Mononuclear cell (primary cell): ENCODE results near the gene IMMP2L. TPM values are rescaled to one million over a fixed set of nuclear protein-coding genes. Genes with fewer than 3 reads are reported as not detected.
"Not testable (repeated sequence)": the region's sequence is repeated elsewhere in the genome, so short reads cannot be mapped to it uniquely, and the experiment has no call there.

Experiments used
- H3K27me3 ChIP-seq: 2 replicates; pipeline ENCODE4 v1.6.0; 2011; ENCODE audit warnings: low read length, control low read depth; ENCODE audit not compliant: insufficient read depth
- H3K4me1 ChIP-seq: 2 replicates; pipeline ENCODE4 v1.5.1; 2011; ENCODE audit warnings: mild to moderate bottlenecking, low read length, control low read depth; ENCODE audit not compliant: insufficient read depth
- H3K4me3 ChIP-seq: 2 replicates; pipeline ENCODE4 v1.5.1; 2011; ENCODE audit warnings: mild to moderate bottlenecking, low read length, moderate library complexity
- H3K9me3 ChIP-seq: 2 replicates; pipeline ENCODE4 v1.5.1; 2011; ENCODE audit warnings: low read depth, mild to moderate bottlenecking, control low read depth, low read length
- total RNA-seq: library from RNA; depleted of rRNA; stranded (reverse); fragments of >200 nt; gene quantifications from one replicate; pipeline ENCODE4 v1.2.3, GENCODE V29; 2012

IMMP2L gene
- total RNA-seq, 1 donor: 14.6 TPM

DNA sequence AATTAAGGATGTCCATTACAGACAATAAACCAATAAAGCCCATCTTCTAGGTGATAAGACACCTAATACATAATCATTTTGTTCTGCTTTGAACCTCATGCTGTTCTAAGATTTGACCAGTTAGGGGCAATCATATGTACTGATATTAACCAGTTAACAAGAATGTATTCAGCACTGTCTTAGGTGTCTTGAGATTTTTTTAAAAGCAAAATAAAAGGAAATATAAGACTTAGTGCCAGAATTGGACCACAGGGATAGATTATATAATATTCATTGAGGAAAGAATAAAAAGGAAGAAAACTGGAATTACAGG is 32.0 kb downstream of the IMMP2L start:
- Histone ChIP-seq H3K4me3 (no peak overlapping the region), H3K9me3 (no peaks in the 10 kb centered on the region), H3K4me1 (peaks cover 12% of the 10 kb centered on the region), H3K27me3 (no peaks in the 10 kb centered on the region)

DNA sequence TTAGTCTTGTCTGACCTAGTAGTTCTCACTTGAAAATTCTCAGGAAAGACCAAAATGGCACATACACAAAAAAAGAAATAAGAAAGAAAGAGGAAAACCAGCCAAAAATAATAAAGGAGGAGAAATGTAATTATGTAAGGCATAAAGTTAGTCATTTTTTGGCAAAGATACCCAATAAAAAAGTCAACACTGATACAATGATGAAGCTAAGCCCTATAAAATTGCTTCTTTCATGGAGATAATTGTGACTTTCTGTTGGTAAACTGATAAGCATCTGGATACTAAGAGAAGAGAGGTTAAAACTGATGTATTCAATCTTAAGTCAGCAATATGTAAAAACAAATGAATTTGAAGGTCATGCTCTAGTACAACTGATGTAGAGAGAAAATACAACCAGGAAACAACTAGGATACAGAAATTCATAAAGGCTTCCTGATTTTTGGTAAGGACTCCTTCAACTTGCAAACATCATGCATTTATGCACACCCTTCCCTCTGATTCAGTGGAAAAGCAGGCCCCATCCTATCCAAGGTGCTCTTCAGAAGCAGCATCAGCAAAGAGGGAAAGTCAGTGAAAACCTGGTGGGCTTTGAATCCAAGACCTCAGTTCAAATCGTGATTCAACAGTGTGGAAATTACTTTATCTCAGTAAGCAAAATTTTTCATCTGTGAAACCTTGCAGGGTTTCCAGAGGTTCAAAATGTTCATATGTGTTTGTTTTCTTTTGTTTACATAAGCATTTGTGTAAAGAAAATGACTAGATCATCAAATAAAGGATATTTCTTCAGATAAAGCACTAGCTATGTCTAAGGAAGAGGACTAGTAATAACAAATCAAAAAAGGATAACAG is 32.6 kb downstream of the IMMP2L start:
- H3K27me3 ChIP-seq: no peaks in the 10 kb centered on the region
- H3K4me1 ChIP-seq: peaks cover 12% of the 10 kb centered on the region
- no peaks in the 10 kb centered on the region for H3K9me3 ChIP-seq
- no peak overlapping the region for H3K4me3 ChIP-seq

DNA sequence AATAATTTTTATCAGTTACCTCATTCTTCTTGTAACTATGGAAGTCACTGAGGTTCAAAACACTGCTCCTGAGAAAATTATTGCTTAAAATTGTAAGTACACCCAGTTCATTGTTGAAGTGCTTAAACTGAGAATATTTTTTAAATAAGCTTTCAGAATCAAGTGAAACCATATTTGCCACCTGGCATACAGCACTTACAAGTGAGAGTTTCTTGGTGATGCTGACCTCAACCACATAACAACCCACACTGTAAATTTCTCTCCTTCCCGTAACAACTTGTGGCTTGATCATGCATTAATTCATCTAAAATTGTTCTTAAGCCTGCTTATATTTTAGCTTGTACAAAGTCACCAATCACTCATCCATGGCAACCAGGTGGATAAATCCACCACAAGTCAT is 34.0 kb downstream of the IMMP2L start:
- Histone ChIP-seq H3K4me3 (no peak overlapping the region), H3K4me1 (peaks cover 12% of the 10 kb centered on the region), H3K27me3 (no peaks in the 10 kb centered on the region), H3K9me3 (no peaks in the 10 kb centered on the region)

DNA sequence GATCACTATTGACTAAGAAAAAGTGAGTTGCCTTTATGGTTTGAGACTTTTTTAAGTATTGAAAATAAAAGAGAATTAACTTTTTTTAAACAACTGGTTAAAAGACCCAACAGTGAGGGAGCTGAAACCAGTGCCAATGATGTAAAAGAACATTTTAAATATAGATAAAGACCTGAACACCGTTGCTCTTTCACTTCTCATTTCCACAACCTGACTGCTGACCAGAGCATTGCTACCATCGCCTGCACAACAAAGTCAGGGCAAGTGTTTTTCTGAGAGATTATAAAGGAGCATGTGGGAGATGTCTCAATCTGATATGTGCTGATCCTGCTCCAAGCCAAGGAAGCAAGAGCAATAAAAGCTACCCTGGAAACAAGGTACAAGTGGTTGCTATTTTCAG is 34.7 kb downstream of the IMMP2L start:
- H3K4me1 ChIP-seq: peaks cover 10% of the 10 kb centered on the region
- H3K4me3 ChIP-seq: no peak overlapping the region
- H3K27me3 ChIP-seq: no peaks in the 10 kb centered on the region
- no peaks in the 10 kb centered on the region for H3K9me3 ChIP-seq

DNA sequence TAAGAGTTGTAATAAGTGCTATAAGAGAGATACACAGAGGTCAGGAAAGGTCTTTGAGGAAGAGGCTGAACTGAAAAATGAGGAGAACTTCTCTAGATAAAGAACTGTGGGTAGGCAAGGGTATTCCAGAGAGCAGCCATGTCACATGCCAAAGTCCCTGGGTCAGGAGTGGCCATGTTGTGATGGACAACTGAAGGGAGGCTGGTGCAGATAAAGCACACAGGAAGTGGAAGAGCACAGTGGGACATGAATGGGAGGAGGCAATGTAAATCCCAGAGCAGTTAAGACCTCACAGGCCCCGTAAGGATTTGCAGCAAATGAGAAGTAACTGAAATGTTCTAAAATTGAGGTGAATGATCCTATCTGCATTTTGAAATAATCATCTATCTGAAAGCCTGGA is 37.2 kb downstream of the IMMP2L start:
- Histone ChIP-seq H3K9me3 (peaks cover 13% of the 10 kb centered on the region), H3K4me1 (peaks cover 4% of the 10 kb centered on the region), H3K4me3 (no peak overlapping the region), H3K27me3 (no peaks in the 10 kb centered on the region)

DNA sequence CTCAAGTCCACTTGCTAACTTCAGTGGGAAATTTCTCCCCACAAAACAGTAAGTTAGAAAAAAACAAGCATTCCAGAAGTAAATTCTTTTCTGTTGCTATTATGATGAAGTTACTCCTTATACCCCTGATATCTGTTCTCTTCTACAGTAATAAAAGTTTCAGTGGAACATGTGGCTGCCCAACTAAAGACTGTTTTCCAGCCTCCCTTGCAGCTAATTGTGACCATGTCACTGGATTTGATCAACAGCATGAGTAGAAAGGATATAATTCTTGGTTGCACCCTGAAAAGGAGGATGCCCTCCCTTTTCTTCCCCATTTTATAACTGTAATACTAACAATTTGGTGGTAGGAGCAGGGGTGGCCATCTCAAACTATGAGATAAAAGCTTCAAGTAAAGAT is 40.6 kb downstream of the IMMP2L start:
- no peaks in the 10 kb centered on the region for H3K4me1 ChIP-seq
- peaks cover 13% of the 10 kb centered on the region for H3K9me3 ChIP-seq
- no peak overlapping the region for H3K4me3 ChIP-seq
- H3K27me3 ChIP-seq: no peaks in the 10 kb centered on the region

DNA sequence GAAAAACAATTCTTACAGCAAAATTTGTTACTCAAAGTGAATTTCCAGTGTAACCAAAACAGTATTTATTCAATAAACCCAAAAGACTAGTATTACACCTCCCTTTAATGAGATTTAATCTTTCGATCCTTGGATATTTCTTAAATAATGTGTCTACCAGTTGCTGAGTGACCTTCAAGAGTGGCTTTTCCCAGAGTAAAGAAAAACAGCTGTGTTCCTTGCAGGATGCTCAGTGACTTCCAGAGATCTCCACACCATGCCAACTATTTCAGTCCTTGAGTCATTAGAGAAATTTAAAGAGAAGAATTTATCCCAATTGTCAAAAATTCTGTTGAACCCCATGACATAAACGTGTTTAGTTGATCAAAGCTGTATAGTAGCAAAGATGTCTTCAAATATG is 44.0 kb downstream of the IMMP2L start:
- no peaks in the 10 kb centered on the region for H3K4me1 ChIP-seq
- H3K4me3 ChIP-seq: no peak overlapping the region
- H3K27me3 ChIP-seq: no peaks in the 10 kb centered on the region
- peaks cover 13% of the 10 kb centered on the region for H3K9me3 ChIP-seq

DNA sequence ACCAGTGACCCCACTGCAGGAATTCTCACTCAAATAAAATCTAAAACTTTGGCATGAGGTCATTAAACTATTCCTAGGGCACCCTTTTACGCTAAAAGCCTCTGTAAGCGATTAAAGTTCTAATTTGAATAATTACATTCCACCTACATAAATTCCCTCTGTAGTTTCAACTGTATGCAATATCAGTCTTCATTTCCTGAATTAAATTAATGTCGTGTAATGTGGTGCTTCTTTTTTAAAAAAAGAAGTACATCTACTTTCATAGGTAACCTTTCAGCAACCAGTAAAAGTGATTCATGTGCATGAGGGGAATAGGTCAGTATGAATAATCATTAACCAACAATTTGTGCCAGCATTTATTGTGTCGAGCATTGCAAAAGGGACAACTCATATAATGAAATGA is 44.7 kb downstream of the IMMP2L start:
- H3K4me3 ChIP-seq: no peak overlapping the region
- H3K27me3 ChIP-seq: no peaks in the 10 kb centered on the region
- no peaks in the 10 kb centered on the region for H3K4me1 ChIP-seq
- peaks cover 13% of the 10 kb centered on the region for H3K9me3 ChIP-seq

DNA sequence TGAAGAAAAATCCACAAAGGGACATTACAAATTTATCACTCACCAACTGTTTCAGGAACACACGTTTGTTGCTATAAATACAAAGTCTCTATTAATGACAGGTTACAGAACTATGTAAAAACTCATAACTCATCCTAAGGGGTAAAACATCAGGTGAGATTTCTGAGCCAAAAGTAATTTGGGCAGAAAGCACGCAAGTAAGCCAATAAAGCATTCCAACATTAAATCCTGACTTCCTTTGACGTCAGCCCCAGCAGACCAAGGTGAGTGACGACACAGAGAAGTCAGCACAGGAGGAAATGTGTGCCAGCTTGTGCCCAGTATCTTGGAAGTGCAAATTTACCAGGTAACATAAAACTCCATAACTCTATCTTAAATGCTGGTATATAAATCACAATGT is 45.7 kb downstream of the IMMP2L start:
- Histone ChIP-seq H3K27me3 (no peaks in the 10 kb centered on the region), H3K4me1 (no peaks in the 10 kb centered on the region), H3K4me3 (no peak overlapping the region), H3K9me3 (peaks cover 7% of the 10 kb centered on the region)

DNA sequence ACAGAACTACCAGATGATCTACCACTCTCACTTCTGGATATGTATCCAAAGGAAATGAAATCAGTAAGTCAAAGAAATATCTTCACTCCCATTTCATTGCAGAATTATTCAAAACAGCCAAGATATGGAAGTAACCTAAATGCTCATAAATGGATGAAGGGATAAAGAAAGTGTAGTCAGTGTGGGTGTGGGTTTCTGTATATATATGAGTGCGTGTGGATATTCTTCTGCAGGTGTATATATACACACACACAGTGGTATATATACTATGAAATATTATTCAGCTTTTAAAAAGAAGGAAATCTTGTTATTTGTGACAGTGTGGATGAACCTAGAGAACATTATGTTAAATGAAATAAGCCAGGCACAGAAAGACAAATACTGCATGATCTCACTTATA is 48.7 kb downstream of the IMMP2L start:
- no peak overlapping the region for H3K4me3 ChIP-seq

DNA sequence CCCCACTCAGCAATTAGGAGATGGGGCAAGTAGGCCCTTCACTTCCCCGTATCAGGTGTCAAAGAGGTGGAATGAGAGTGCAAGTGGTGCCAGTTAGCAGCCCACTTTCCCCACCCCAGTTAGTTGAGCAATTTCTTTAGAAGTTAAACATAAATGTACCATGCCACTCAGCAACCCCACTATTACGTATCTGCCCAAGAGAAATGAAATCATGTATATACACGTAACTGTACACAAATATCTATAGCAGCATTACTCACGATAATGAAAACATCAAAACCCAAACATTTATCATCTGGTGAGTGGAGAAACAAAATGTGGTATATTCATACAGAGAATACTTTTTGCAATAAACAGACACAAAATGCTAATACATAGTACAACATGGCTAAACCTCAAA is 50.4 kb downstream of the IMMP2L start:
- Histone ChIP-seq H3K27me3 (no peaks in the 10 kb centered on the region), H3K4me1 (no peaks in the 10 kb centered on the region), H3K4me3 (no peak overlapping the region), H3K9me3 (no peaks in the 10 kb centered on the region)

More for the DNA sequence above, 48.7 kb downstream of the IMMP2L start:
- Histone ChIP-seq H3K4me1 (no peaks in the 10 kb centered on the region), H3K27me3 (no peaks in the 10 kb centered on the region), H3K9me3 (no peaks in the 10 kb centered on the region)

DNA sequence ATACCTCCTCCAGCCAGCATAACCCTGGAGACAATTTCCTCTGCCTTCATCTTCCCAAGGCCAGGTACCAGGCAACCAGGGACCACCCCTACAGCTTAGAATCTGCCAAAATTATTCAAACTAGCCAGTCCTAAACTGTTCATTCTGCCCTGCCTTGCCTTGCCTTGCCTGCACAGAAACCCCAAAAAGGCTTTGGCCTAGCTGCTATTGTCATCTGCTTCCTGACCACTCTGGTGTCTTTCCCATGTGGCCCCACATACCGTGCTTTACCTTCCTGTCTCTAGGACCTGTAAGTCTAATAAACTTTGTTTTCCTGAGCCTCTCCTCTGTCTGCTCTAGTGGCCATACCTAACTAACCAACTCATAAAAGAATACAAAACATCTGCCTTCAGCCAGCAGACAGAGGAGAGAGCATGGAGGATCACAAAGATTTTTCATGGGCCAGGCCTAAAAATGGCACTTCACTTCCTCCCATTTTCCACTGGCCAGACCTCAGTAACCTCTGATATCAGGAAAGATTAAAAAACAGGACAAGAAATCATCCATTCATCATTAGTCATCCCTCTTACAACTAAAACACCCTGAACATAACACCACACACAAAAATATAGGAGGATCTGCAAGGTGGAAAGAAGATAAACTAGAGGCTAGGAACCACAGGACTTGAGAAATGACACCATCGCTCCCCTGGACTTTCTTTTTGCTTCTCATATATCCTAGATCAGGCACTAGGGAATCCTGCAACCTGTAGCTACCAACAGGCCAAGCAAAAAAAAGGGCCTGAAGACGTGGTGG is 51.5 kb downstream of the IMMP2L start:
- no peaks in the 10 kb centered on the region for H3K4me1 ChIP-seq
- H3K27me3 ChIP-seq: no peaks in the 10 kb centered on the region
- no peaks in the 10 kb centered on the region for H3K9me3 ChIP-seq
- no peak overlapping the region for H3K4me3 ChIP-seq

DNA sequence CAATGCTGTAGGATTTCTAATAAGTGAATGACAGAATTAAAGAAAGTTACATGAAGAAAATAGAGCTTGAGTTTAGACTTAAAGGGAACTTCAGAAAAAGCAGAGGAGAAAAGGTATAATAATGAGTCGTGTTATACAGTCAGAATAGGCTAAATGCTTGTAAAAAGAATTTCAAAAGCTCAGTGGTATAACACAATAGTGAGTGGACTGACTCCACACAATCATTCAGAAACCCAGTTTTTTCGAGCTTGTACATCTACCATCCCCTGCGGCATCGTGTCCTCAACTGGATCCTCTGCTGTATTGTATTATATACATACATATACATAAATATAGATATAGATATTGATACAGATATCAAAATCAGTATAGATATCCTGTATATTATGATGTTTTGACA is 52.2 kb downstream of the IMMP2L start:
- Histone ChIP-seq H3K4me3 (no peak overlapping the region), H3K27me3 (no peaks in the 10 kb centered on the region), H3K4me1 (no peaks in the 10 kb centered on the region), H3K9me3 (no peaks in the 10 kb centered on the region)

DNA sequence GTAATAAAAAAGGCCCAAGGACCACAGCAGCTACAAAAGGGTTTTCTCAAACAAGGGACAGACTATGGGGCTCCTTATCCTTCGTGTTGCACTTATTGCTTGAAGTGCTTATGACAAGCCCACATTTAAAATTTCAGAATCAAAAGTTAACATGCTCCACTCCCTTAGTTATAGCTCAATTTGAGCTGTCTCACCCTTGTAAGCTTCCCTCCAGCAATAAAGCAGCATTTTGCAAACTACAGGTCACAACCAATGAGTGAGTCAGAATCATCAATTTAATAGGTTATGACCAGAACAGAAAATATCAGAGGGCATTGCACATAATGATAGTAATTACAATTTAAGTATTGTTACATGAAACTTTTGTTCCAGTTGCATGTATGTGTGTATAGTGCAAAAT is 53.0 kb downstream of the IMMP2L start:
- no peak overlapping the region for H3K4me3 ChIP-seq
- no peaks in the 10 kb centered on the region for H3K9me3 ChIP-seq

DNA sequence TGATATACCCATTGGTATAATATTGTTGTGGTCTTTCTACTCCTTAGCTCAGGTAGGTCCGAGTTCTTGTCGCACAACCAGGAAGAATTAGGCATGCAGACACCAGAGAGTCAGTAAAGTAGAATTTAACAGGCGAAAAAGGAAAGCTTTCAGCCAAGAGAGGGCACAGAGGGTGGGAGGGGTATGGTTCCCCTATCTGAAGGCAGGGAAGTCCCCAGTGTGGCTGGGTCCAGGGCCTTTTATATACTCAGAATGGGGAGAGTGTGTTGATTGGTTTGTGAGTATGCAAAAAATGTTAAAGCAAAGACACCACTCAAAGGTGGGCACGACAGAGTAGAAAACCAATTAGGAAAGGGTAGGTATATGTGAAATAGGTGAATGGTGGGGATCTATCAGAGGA is 53.9 kb downstream of the IMMP2L start:
- no peaks in the 10 kb centered on the region for H3K27me3 ChIP-seq
- H3K4me1 ChIP-seq: no peaks in the 10 kb centered on the region
- no peak overlapping the region for H3K4me3 ChIP-seq
- no peaks in the 10 kb centered on the region for H3K9me3 ChIP-seq

More for the DNA sequence above, 53.0 kb downstream of the IMMP2L start:
- H3K27me3 ChIP-seq: no peaks in the 10 kb centered on the region
- H3K4me1 ChIP-seq: no peaks in the 10 kb centered on the region

DNA sequence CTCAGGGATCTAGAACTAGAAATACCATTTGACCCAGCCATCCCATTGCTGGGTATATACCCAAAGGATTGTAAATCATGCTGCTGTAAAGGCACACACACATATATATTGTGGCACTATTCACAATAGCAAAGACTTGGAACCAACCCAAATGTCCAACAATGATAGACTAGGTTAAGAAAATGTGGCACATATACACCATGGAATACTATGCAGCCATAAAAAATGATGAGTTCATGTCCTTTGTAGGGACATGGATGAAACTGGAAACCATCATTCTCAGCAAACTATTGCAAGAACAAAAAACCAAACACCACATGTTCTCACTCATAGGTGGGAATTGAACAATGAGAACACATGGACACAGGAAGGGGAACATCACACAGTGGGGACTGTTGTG is 56.9 kb downstream of the IMMP2L start:
- not testable (repeated sequence) for H3K9me3 ChIP-seq, H3K4me3 ChIP-seq, H3K27me3 ChIP-seq, H3K4me1 ChIP-seq
